Measurements from ENCODE around the gene SLC35B4. TPM values are rescaled to one million over a fixed set of nuclear protein-coding genes. Genes with fewer than 3 reads are reported as not detected.

SLC35B4 gene
- 17.1 and 19.8 TPM in 2 replicates for total RNA-seq

GRCh38 chr7:134316539-134317344 is at the start of gene SLC35B4:
Gene SLC35B4, minus strand, starts transcription at chr7:134316930. Its CDS starts 179 bp downstream, at chr7:134316751.

Other genes with a start within 250 kb of the SLC35B4 start
- 0.10 and 0.13 TPM in 2 replicates for gene LRGUK, start 189.6 kb downstream of the SLC35B4 start, total RNA-seq
- 46.7 and 87.0 TPM in 2 replicates for gene AKR1B1, start 142.2 kb upstream of the SLC35B4 start, total RNA-seq
- 1.8 and 3.3 TPM in 2 replicates for gene AKR1B10, start 210.6 kb upstream of the SLC35B4 start, total RNA-seq
- gene AKR1B15, start 232.2 kb upstream of the SLC35B4 start, total RNA-seq = 0.07 TPM in 1 of 2 replicates, not detected in the other